HL-60 (cell line): Measurements from ENCODE around the gene CREB5.

Experiments
- DNase-seq, 2 experiments: peaks; one replicate each; pipeline ENCODE4 v3.0.0-alpha.2; 2010 to 2020; ENCODE audit warnings: low read depth in 1 of 2, low spot score in 1 of 2
- H3K27ac ChIP-seq: fragments of 250-450 bp; sonication (Bioruptor Pico); replicated peaks from 2 replicates; pipeline ENCODE4 v1.5.1; 2020; ENCODE audit warnings: mild to moderate bottlenecking, moderate library complexity
- H3K27me3 ChIP-seq: fragments of 250-450 bp; sonication (Bioruptor Pico); 2 replicates; pipeline ENCODE4 v1.5.1; 2021; ENCODE audit warnings: mild to moderate bottlenecking, moderate library complexity; ENCODE audit not compliant: insufficient read depth, poor library complexity, severe bottlenecking
- H3K4me3 ChIP-seq: replicated peaks from 2 replicates; pipeline ENCODE4 v1.5.1; 2011; ENCODE audit warnings: mild to moderate bottlenecking, control low read depth, low read length; ENCODE audit not compliant: insufficient read depth
- CTCF ChIP-seq: IDR thresholded peaks from one replicate; pipeline ENCODE4 v1.5.1; 2011; ENCODE audit warnings: low read length, control low read depth, inconsistent platforms; ENCODE audit not compliant: insufficient read depth
- GABPA ChIP-seq: IDR thresholded peaks from 2 replicates; pipeline ENCODE4 v1.6.1; 2012; ENCODE audit warnings: low read depth
- POLR2AphosphoS5 ChIP-seq: IDR thresholded peaks from 2 replicates; pipeline ENCODE4 v1.6.1; 2012; ENCODE audit warnings: low read depth
- REST ChIP-seq: IDR thresholded peaks from 2 replicates; pipeline ENCODE4 v1.6.1; 2012; ENCODE audit warnings: low read depth; ENCODE audit not compliant: insufficient replicate concordance
- SPI1 ChIP-seq: IDR thresholded peaks from 2 replicates; pipeline ENCODE4 v1.6.1; 2012; ENCODE audit warnings: low read depth, mild to moderate bottlenecking, borderline replicate concordance

The CREB5 gene

DNA sequence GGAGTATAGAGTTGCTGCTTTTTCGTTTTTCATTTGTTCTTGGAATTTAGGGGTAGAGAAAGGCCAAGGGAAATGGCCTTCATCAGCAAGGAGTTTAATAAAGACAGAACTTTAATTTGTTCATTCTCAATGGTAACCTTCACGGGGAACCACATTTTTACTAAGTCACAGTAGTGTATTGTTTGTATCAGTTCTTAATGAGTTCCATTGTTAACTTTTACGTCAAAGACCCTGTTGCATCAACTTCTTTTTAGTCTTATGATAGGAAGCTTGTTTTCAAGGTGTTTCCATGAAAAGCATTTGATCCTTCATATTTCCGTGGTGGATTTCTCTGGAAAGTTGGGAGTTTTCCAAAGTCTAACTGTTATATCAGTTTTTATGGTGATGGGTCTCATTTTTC is 169.9 kb downstream of the CREB5 start:
- TF ChIP-seq GABPA (no peak), REST (no peak)
- peaks cover 8% of the 10 kb centered on the region for H3K27me3 ChIP-seq

GRCh38 chr7:28584235-28584634 is 171.9 kb downstream of the CREB5 start:
- no peak overlapping the region for H3K27ac ChIP-seq
- no peak overlapping the region for H3K4me3 ChIP-seq
- DNase-seq, result no peak
- H3K27me3 ChIP-seq, result peaks cover 2% of the 10 kb centered on the region
- no peak for TF ChIP-seq GABPA
- no peak for TF ChIP-seq REST
- no peak for TF ChIP-seq CTCF
- TF ChIP-seq POLR2AphosphoS5, result no peak
- no peak for TF ChIP-seq SPI1

More for the DNA sequence above, 169.9 kb downstream of the CREB5 start:
- H3K4me3 ChIP-seq, result no peak overlapping the region
- no peak for DNase-seq
- no peak overlapping the region for H3K27ac ChIP-seq

GRCh38 chr7:28586736-28587135 is 174.4 kb downstream of the CREB5 start:
- Histone ChIP-seq H3K27ac (no peak overlapping the region), H3K4me3 (no peak overlapping the region), H3K27me3 (peaks cover 2% of the 10 kb centered on the region)
- TF ChIP-seq REST, result no peak
- no peak for TF ChIP-seq CTCF
- TF ChIP-seq POLR2AphosphoS5, result no peak
- no peak for TF ChIP-seq GABPA
- no peak for TF ChIP-seq SPI1
- no peak for DNase-seq

DNA sequence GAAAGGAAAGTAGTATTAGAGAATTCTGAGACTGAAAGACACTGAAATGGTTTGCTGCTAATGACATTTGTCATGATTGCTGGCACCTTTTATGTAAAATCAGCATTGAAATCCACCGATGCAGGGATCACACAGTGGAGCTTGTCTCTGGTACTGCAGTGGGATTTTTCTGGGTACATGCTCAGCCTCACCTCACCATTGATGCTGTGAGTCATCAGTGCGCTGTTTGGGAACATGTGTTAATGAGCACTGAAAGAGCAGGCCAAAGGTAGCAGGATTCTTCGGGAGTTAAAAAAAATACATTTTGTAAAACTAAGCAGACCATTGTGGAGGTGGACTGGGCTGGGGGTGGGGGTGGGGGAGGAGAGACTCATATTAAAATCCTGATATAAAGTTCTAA is 174.9 kb downstream of the CREB5 start:
- TF ChIP-seq POLR2AphosphoS5 (no peak), SPI1 (no peak), REST (no peak), CTCF (no peak), GABPA (no peak)
- DNase-seq, result no peak
- Histone ChIP-seq H3K27ac (no peak overlapping the region), H3K27me3 (peaks cover 2% of the 10 kb centered on the region), H3K4me3 (no peak overlapping the region)
